HCT116 (cell line): ENCODE data around the gene ADGRL3. TPM values are rescaled to one million over a fixed set of nuclear protein-coding genes. Genes with fewer than 3 reads are reported as not detected.

Experiments used
- ATAC-seq: fragments of 200-7000 bp; cut with Tn5 transposase; 2 replicates; pipeline ENCODE4 v1.9.1; 2020; ENCODE audit warnings: mild to moderate bottlenecking, moderate library complexity
- BruUV-seq: library from RNA; stranded (reverse); fragments of 400-500 nt; replicated peaks from 2 replicates; lab custom pipeline; 2021; lab: Mats Ljungman, UMichigan
- CTCF ChIA-PET: fragments of 300-600 bp; sonication (Branson Sonifier 250); formaldehyde crosslinking; loops from one replicate; lab custom pipeline; 2021; ENCODE audit warnings: antibody characterized with exemption; lab: Charles Lee
- POLR2A ChIA-PET: fragments of 300-600, 350-600 bp; sonication (Branson Sonifier 250); formaldehyde crosslinking; loops from one replicate; lab custom pipeline; 2021; ENCODE audit warnings: antibody characterized with exemption; lab: Charles Lee
- RAD21 ChIA-PET, 2 experiments: fragments of 300-600 bp; sonication (Branson Sonifier 250); formaldehyde crosslinking; loops; one replicate each; lab custom pipeline; 2023; ENCODE audit warnings: low total read pairs in 2 of 2; ENCODE audit not compliant: uncharacterized antibody in 2 of 2, unreplicated experiment in 2 of 2, low non-redundant PET in 1 of 2; lab: Charles Lee
- DNase-seq: peaks from one replicate; pipeline ENCODE4 v3.0.0-alpha.2; 2010; ENCODE audit warnings: low read depth, low spot score
- H2AFZ ChIP-seq: fragments of 200-600 bp; shearing (Covaris generic), sonication (generic); 2 replicates; pipeline ENCODE4 v1.6.1; 2017; ENCODE audit warnings: low read depth, mixed run types, mixed read lengths, antibody characterized with exemption, low read length; ENCODE audit not compliant: poor library complexity, severe bottlenecking
- H3K27ac ChIP-seq: 2 replicates; pipeline ENCODE4 v1.5.1; 2012; ENCODE audit warnings: low read depth, low read length
- H3K27me3 ChIP-seq: fragments of 200-600 bp; sonication (generic); 2 replicates; pipeline ENCODE4 v1.6.1; 2016; ENCODE audit warnings: mixed run types, low read length, mixed read lengths; ENCODE audit not compliant: insufficient read depth
- H3K36me3 ChIP-seq, 2 experiments: fragments of 200-500 bp in 1 of 2; fragments of 200-600 bp in 1 of 2; sonication (Bioruptor generic) in 1 of 2; sonication (generic) in 1 of 2; 2 replicates each; pipeline versions ENCODE4 v1.5.1 to v1.6.1; 2014 to 2016; ENCODE audit warnings: low read length in 2 of 2, inconsistent platforms in 1 of 2, mixed read lengths in 1 of 2, mixed run types in 1 of 2; ENCODE audit not compliant: insufficient read depth in 2 of 2, control insufficient read depth in 1 of 2
- H3K4me1 ChIP-seq, 2 experiments: fragments of 200-600 bp in 1 of 2; sonication (generic) in 1 of 2; 2 replicates each; pipeline versions ENCODE4 v1.5.1 to v1.6.1; 2012 to 2017; ENCODE audit warnings: low read length in 2 of 2, inconsistent platforms in 1 of 2, mild to moderate bottlenecking in 1 of 2, mixed read lengths in 1 of 2, mixed run types in 1 of 2, moderate library complexity in 1 of 2; ENCODE audit not compliant: insufficient read depth in 2 of 2, control insufficient read depth in 1 of 2
- H3K4me2 ChIP-seq: fragments of 200-600 bp; sonication (generic); 2 replicates; pipeline ENCODE4 v1.6.1; 2017; ENCODE audit warnings: mixed run types, low read length, mixed read lengths
- H3K4me3 ChIP-seq, 2 experiments: fragments of 200-600 bp in 1 of 2; sonication (generic) in 1 of 2; replicated peaks in 1 of 2; 2 replicates each; pipeline ENCODE4 v1.5.1; 2011 to 2016; ENCODE audit warnings: low read length in 2 of 2, control low read depth in 1 of 2, low read depth in 1 of 2, mild to moderate bottlenecking in 1 of 2, mixed read lengths in 1 of 2, mixed run types in 1 of 2
- H3K79me2 ChIP-seq: fragments of 200-600 bp; sonication (generic); 2 replicates; pipeline ENCODE4 v1.6.1; 2017; ENCODE audit warnings: mild to moderate bottlenecking, mixed run types, low read length, moderate library complexity, mixed read lengths; ENCODE audit not compliant: insufficient read depth
- H3K9ac ChIP-seq: fragments of 200-600 bp; sonication (generic); 2 replicates; pipeline ENCODE4 v1.6.1; 2016; ENCODE audit warnings: low read length, mixed read lengths
- H3K9me2 ChIP-seq: fragments of 200-600 bp; sonication (generic), shearing (Covaris generic); 2 replicates; pipeline ENCODE4 v1.6.1; 2017; ENCODE audit warnings: mixed run types, mild to moderate bottlenecking, moderate library complexity; ENCODE audit not compliant: insufficient read depth
- H3K9me3 ChIP-seq, 2 experiments: fragments of 200-500 bp in 1 of 2; fragments of 200-600 bp in 1 of 2; sonication (Bioruptor generic) in 1 of 2; sonication (generic) in 1 of 2; 2 replicates each; pipeline ENCODE4 v1.6.1; 2014 to 2017; ENCODE audit warnings: low read length in 2 of 2, mixed read lengths in 2 of 2, inconsistent platforms in 1 of 2, low read depth in 1 of 2, mild to moderate bottlenecking in 1 of 2, mixed run types in 1 of 2, moderate library complexity in 1 of 2; ENCODE audit not compliant: control insufficient read depth in 1 of 2, insufficient read depth in 1 of 2
- H4K20me1 ChIP-seq: fragments of 200-600 bp; sonication (generic), shearing (Covaris generic); 2 replicates; pipeline ENCODE4 v1.6.1; 2017; ENCODE audit warnings: mixed run types, mild to moderate bottlenecking, moderate library complexity; ENCODE audit not compliant: insufficient read depth
- ATF3 ChIP-seq: IDR thresholded peaks from 2 replicates; pipeline ENCODE4 v1.6.1; 2012
- CBX3 ChIP-seq: IDR thresholded peaks from 2 replicates; pipeline ENCODE4 v1.6.1; 2012; ENCODE audit warnings: low read depth
- CEBPB ChIP-seq: IDR thresholded peaks from 2 replicates; pipeline ENCODE4 v1.6.1; 2012; ENCODE audit warnings: low read depth
- EGR1 ChIP-seq: IDR thresholded peaks from 2 replicates; pipeline ENCODE4 v1.6.1; 2012; ENCODE audit warnings: low read depth
- EZH2 ChIP-seq: fragments of 200-600 bp; sonication (generic); IDR thresholded peaks from 2 replicates; pipeline ENCODE4 v1.6.1; 2017; ENCODE audit warnings: antibody characterized with exemption, mixed run types
- EZH2phosphoT487 ChIP-seq: fragments of 200-600 bp; IDR thresholded peaks from 2 replicates; pipeline ENCODE4 v1.6.1; 2018; ENCODE audit warnings: antibody characterized with exemption, borderline replicate concordance
- JUND ChIP-seq: IDR thresholded peaks from 2 replicates; pipeline ENCODE4 v1.6.1; 2012
- POLR2A ChIP-seq: IDR thresholded peaks from 2 replicates; pipeline ENCODE4 v1.7.0; 2011; ENCODE audit warnings: borderline replicate concordance; ENCODE audit not compliant: insufficient read depth, insufficient read length; ENCODE audit errors: extremely low read depth
- RAD21 ChIP-seq: IDR thresholded peaks from 2 replicates; pipeline ENCODE4 v1.6.1; 2012; ENCODE audit warnings: low read depth, mild to moderate bottlenecking
- REST ChIP-seq: IDR thresholded peaks from 2 replicates; pipeline ENCODE4 v1.6.1; 2012; ENCODE audit warnings: low read depth
- SIN3A ChIP-seq: IDR thresholded peaks from 2 replicates; pipeline ENCODE4 v1.6.1; 2012; ENCODE audit warnings: low read depth
- SRF ChIP-seq: IDR thresholded peaks from 2 replicates; pipeline ENCODE4 v1.6.1; 2012; ENCODE audit warnings: low read depth
- TCF7L2 ChIP-seq: IDR thresholded peaks from 2 replicates; pipeline ENCODE4 v1.7.0; 2011; ENCODE audit warnings: borderline replicate concordance, inconsistent platforms; ENCODE audit not compliant: insufficient read depth, insufficient read length; ENCODE audit errors: extremely low read depth
- YY1 ChIP-seq: IDR thresholded peaks from 2 replicates; pipeline ENCODE4 v1.6.1; 2011; ENCODE audit warnings: low read length, low read depth, moderate library complexity, mild to moderate bottlenecking; ENCODE audit not compliant: insufficient replicate concordance; ENCODE audit errors: extremely low read depth
- ZNF274 ChIP-seq: fragments of 200-500 bp; sonication (Bioruptor generic); IDR thresholded peaks from 2 replicates; pipeline ENCODE4 v1.6.1; 2014; ENCODE audit warnings: mild to moderate bottlenecking, low read depth, low read length, inconsistent platforms
- intact Hi-C: fragments of 100-400 bp; cut with micrococcal nuclease; formaldehyde crosslinking; loops from 2 replicates; pipeline ENCODE4 v1.10.0; 2022
- total RNA-seq: library from RNA; stranded (reverse); gene quantifications from one replicate; pipeline ENCODE4 v1.2.1, GENCODE V29; 2021; ENCODE audit not compliant: unreplicated experiment
- TF ChIP-seq, protein P1 (sequence below): IDR thresholded peaks from 2 replicates; pipeline ENCODE4 v1.6.1; 2011; ENCODE audit warnings: mild to moderate bottlenecking, low read length, moderate library complexity; ENCODE audit not compliant: insufficient replicate concordance; ENCODE audit errors: extremely low read depth

The ADGRL3 gene
- total RNA-seq, 1 experiment from 2014 or later: not detected

- ATAC-seq (no peak), DNase-seq (no peak)
- ChIA-PET RAD21 (no interaction called here), POLR2A (no interaction called here), CTCF (no interaction called here)
- Histone ChIP-seq H3K79me2 (no peaks in the 10 kb centered on the region), H3K27ac (no peak overlapping the region), H3K9ac (no peak overlapping the region), H3K9me3 (no peaks in the 10 kb centered on the region; a peak in 1 of 4 replicates), H3K4me3 (no peak overlapping the region), H3K9me2 (no peaks in the 10 kb centered on the region), H3K4me2 (no peak overlapping the region), H2AFZ (no peak overlapping the region), H3K36me3 (no peaks in the 10 kb centered on the region), H3K4me1 (no peaks in the 10 kb centered on the region), H3K27me3 (no peaks in the 10 kb centered on the region), H4K20me1 (no peaks in the 10 kb centered on the region)
- intact Hi-C loops: no loop called here
- no TSS peak for BruUV-seq
- TF ChIP-seq CBX3: no peak
These were observed 552.5 kb downstream of the ADGRL3 start for GRCh38 chr4:61752617-61753016.

DNA sequence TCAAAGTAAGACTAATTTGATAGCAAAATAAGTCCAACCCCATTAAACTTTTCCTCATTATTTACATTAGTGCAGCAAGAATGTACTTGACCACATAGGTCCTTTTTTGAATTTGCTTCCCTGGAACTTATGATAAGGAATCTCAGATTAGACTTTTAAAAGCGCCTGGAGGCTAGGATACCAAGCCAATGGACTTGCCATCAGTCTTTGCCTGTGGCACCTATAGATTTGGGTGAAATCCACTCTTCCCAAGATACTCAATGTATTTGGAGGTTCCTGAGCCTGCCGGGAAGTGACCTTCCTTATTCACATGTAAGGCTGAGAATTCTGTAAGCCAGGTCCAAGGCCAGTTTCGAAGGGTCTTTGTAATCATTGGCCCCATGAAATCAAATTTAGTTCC is 553.6 kb downstream of the ADGRL3 start:
- Histone ChIP-seq H3K79me2 (no peaks in the 10 kb centered on the region), H3K27ac (no peak overlapping the region), H3K9me3 (no peaks in the 10 kb centered on the region; a peak in 1 of 4 replicates)
- intact Hi-C loops: no loop called here
- no peak for ATAC-seq
- POLR2A ChIA-PET: no interaction called here
- no peak for DNase-seq
- TF ChIP-seq POLR2A (no peak), RAD21 (no peak), SRF (no peak), ZNF274 (no peak), EGR1 (no peak), JUND (no peak), SIN3A (no peak), ATF3 (no peak), TCF7L2 (no peak), EZH2phosphoT487 (no peak), EZH2 (no peak), CEBPB (no peak), REST (no peak), YY1 (no peak)
- TF ChIP-seq, protein P1, sequence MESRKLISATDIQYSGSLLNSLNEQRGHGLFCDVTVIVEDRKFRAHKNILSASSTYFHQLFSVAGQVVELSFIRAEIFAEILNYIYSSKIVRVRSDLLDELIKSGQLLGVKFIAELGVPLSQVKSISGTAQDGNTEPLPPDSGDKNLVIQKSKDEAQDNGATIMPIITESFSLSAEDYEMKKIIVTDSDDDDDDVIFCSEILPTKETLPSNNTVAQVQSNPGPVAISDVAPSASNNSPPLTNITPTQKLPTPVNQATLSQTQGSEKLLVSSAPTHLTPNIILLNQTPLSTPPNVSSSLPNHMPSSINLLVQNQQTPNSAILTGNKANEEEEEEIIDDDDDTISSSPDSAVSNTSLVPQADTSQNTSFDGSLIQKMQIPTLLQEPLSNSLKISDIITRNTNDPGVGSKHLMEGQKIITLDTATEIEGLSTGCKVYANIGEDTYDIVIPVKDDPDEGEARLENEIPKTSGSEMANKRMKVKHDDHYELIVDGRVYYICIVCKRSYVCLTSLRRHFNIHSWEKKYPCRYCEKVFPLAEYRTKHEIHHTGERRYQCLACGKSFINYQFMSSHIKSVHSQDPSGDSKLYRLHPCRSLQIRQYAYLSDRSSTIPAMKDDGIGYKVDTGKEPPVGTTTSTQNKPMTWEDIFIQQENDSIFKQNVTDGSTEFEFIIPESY: no peak
- TF ChIP-seq, all 23 proteins: peak for 0
- CTCF ChIA-PET: no interaction called here
- RAD21 ChIA-PET: no interaction called here
- H3K4me2 ChIP-seq: no peak overlapping the region
- no peak overlapping the region for H3K4me3 ChIP-seq
- no peaks in the 10 kb centered on the region for H3K36me3 ChIP-seq
- no peaks in the 10 kb centered on the region for H3K4me1 ChIP-seq
- no peak overlapping the region for H3K9ac ChIP-seq
- BruUV-seq: no TSS peak
- H3K9me2 ChIP-seq: no peaks in the 10 kb centered on the region
- H2AFZ ChIP-seq: no peak overlapping the region
- H3K27me3 ChIP-seq: no peaks in the 10 kb centered on the region
- H4K20me1 ChIP-seq: no peaks in the 10 kb centered on the region
